CD4-positive, alpha-beta T cell treated with Interleukin-21 for 1 hour (primary cell): Measurements from ENCODE around the gene COIL.
"Not testable (repeated sequence)": the region's sequence is repeated elsewhere in the genome, so short reads cannot be mapped to it uniquely, and the experiment has no call there.

Experiments
- DNase-seq: peaks from one replicate; pipeline ENCODE4 v3.0.0-alpha.2; 2020

Gene COIL

GRCh38 chr17:56960596-56961538, at the start of gene COIL:
COIL (minus strand) TSS chr17:56961050; CDS start chr17:56961019, 31 bp downstream.
- DNase-seq, result peak; percentile 93

GRCh38 chr17:57010487-57010886, 49.6 kb upstream of the COIL start:
- no peak for DNase-seq

- peak; percentile 51 for DNase-seq
These were observed 49.0 kb upstream of the COIL start for GRCh38 chr17:57009737-57010445.

DNA sequence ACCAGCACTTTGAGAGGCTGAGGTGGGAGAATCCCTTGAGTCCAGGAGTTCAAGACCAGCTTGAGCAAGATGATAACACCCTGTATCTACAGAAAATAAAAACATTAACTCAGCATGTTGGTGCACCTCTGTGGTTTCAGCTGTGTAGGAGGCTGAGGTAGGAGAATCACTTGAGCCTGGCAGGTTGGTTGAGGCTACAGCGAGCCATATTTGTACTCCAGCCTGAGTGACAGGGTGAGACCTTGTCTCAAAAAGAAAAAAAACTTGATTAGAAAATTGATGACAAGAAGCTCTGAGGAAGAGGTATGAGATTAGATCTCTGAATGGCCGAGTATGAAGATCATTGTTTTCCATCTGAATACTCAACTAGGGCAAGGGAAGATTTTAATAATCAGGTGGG, 48.1 kb upstream of the COIL start:
- DNase-seq, result no peak

- no peak for DNase-seq
These were observed 45.2 kb upstream of the COIL start for GRCh38 chr17:57006040-57006439.

- DNase-seq, result no peak
These were observed 44.2 kb upstream of the COIL start for GRCh38 chr17:57004944-57005579.

DNA sequence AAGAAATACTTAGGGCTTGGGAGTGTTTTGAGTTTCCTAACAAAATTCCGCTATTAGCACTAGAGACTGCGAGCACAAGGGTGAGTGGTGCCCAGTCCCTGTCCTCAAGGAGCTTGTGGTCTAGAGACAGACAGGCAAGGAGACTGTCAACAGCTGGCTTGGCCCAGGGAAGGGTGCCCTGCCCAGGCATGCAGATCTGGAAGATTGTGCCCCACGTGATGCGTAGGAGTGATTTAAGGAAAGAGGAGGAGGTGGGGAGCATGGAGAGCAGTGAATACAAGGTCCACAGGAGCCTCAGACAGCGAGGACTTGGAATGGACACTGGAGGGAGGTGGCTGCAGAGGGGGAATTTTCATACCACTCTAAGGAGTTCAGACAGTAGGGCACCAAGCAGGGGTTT, 42.1 kb upstream of the COIL start:
- no peak for DNase-seq

- no peak for DNase-seq
These were observed 40.7 kb upstream of the COIL start for GRCh38 chr17:57001541-57001940.

DNA sequence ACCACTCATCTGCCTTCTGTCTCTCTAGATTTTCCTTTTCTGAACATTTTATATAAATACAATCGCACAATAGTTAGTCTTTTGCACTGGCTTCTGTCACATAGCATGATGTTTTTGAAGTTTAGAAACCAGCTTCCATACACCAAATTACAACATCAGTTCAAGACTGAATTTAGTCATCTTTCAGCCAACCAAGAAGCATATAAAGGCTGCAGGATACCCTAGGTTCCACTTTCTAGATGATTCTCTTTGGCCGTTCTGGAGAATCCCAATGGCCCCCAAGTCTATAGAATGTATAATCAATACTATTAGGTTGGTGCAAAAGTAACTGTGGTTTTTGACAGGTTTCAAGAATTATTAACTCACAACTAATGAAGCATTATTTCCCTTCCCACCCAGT, 36.5 kb upstream of the COIL start:
- DNase-seq, result no peak

DNA sequence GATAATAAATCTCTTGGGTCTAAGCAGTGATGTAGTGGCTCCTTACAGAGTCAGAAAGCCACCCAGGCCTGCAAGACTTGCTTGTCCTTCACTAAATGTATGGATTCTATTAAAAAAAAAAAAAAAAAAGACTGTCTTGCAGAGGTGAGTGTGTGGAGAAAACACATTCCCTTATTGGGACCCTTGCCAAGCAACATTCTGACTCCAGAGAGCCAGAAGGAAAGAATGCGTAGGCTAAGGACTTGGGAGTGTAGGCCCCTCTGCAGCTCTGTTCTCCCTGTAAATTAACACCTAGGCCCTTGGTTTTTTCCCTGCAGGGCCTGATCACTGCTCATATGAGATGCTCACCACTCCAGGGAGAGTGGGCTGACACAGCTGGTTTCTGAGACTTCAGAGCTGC, 34.9 kb upstream of the COIL start:
- DNase-seq, result no peak

DNA sequence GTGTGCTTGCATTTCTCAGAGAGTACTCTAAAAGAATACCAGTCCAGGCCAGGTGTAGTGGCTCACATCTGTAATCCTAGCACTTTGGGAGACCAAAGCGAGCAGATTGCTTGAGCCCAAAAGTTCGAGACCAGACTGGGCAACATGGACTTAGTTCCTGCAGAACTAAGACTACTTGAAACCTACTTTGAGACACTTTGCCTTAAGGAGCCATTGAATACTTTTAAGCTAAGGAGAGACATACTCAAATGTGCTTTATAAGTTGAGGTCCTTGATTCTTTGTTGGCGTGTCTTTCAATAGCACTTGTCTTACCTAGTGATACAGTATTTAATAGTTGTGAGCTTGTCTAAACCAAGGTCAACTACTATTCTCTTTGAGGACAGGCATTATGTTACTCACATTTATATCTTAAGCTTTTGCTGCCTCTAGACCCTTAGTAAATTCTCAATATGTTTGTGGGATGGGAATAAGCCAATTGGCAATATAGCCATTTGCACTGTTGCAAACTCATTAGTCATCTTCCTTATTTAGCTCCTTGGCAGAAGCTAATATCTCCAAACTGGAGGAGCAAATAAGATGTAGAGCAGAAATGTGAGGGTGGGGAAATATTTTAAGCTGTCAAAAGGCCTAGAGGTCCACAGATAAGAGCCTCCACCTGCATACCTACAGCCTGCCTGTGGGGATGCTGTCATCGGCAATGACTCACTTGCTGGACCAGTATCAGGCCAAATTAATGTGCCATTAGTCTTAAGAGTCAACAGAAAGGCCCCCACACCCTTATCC, 33.4 kb upstream of the COIL start:
- DNase-seq, result no peak

DNA sequence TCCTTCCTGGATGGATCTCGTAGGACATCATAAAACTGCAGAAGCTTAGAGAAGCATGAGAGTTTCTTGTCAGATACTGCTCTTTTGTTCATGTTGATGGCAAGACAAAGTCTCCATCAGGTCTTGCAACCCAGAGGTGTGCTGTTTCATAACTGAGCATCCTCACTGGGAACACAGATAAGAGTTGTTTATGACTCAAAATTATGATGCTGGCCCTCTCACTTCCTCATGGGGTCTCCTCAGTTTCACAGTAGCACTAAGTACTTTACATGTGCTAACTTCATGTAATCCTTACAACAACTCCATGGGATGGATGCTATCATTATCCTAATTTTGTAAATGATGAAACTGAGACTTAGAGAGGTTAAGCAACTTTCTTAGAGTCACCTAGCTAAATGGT, 31.5 kb upstream of the COIL start:
- no peak for DNase-seq

- DNase-seq, result no peak
These were observed 28.2 kb upstream of the COIL start for GRCh38 chr17:56988901-56989572.

DNA sequence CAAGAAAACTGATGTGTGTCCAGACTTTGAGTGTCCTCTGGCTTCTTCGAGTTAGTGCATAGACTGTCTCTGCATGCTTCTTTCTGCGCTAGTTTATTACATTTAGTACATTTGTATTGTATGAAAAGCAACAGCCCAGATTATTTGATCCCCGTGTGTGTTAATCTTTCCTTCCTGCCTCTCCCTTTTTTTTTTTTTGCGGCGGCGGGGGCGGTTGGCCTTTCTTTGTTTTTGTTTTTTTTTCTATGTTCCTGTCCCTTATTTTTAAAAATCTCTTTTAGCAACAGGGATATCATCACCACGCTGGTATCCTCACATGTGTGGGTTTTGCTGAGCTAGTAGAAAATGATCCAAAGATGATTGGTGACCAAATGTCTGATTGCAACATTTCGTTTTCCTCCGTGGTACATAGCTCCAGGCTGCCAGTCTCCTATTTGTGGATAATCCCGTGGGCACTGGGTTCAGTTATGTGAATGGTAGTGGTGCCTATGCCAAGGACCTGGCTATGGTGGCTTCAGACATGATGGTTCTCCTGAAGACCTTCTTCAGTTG, 26.5 kb upstream of the COIL start:
- no peak for DNase-seq

DNA sequence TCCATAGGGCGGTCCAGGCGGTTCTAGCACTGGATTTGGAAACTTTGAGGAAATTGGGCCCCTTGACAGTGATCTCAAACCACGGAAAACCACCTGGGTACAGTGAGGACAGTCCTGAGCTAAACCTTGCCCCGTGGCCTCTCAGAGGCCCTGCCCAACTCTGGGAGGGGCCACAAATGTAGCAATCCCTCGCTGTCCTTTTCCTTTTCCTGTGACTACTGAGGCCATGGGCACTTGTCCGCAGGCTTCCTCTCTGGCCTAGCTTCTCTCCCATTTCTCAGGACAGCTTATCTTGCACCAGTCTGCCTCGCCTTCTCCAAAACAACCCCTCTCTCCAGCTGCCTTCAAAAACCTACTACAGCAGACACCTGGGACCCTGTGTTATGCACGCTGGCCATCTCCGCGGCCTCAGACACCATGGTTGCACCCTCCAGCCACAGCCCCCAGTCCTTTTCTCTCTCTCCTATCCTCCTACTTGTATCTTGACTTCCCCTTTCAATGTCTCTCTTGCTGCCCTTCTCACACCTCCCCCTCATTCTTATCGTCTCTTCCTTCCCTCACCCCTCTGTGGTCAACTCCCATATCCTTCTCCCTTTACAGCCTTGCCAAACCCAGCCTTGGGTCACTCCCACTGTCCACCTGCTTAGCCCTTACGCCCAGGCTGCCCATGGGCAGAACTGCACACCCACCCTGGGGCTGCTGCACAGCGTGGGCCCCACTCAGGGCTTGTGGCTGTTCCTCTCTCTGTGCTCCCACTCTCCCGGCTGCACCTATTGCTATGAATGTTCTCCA, 24.7 kb upstream of the COIL start:
- no peak for DNase-seq

GRCh38 chr17:56983366-56983765, 22.5 kb upstream of the COIL start:
- no peak for DNase-seq

DNA sequence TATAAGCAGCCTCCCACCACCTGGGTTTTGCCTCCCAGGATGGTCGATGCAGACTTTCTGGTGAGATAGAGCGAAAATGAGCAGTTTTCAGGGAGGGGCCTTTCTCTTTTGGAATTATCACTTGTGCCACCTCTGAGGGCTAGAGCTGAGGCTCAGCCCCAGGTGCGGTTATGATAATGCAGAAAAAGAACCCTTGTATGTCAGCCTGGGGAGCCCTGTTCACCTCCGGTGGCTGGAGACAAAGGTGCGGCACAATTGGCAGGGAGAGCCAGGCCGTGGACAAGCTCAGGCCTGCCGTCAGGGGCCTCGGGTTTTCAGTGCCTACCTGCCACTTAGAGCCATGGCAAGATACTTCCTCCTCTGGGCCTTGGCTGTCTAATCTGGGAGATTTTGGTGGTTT, 21.5 kb upstream of the COIL start:
- no peak for DNase-seq

- not testable (repeated sequence) for DNase-seq
These were observed 19.7 kb upstream of the COIL start for GRCh38 chr17:56980526-56980925.

DNA sequence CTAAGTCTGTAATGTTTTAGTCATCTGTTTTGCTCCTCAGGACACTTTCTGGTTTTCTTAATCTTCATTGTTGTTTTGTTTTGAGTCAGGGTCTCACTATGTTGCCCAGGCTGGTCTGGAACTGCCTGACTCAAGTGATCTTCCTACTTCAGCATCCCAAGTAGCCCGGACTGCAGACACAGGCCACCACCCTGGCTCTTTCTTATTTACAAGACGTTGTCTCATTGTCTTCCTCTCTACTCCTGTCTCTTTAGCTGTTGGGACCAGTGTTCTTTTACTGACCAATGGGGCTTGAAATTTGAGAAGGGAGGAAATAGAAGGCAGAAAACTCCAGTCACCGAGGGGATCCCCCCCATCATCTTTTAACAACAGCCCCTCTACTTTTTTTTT, 18.2 kb upstream of the COIL start:
- no peak for DNase-seq

GRCh38 chr17:56978441-56979090, 17.7 kb upstream of the COIL start:
- peak; percentile 27 for DNase-seq
